Parathyroid adenoma (tissue), 2 donors: ENCODE results near the gene CYB5A.

ENCODE experiments used
- H2AFZ ChIP-seq: fragments of 300-600 bp; sonication (generic); one replicate; pipeline ENCODE4 v1.7.0; 2017; ENCODE audit warnings: antibody characterized with exemption, mild to moderate bottlenecking
- H3K27ac ChIP-seq: fragments of 300-600 bp; sonication (generic); one replicate; pipeline ENCODE4 v1.7.0; 2017
- H3K27me3 ChIP-seq: fragments of 300-600 bp; sonication (generic); one replicate; pipeline ENCODE4 v1.7.0; 2017; ENCODE audit warnings: low read length; ENCODE audit not compliant: control insufficient read depth, insufficient read depth
- H3K36me3 ChIP-seq: fragments of 300-600 bp; sonication (generic); one replicate; pipeline ENCODE4 v1.7.0; 2017; ENCODE audit warnings: low read length; ENCODE audit not compliant: control insufficient read depth, insufficient read depth
- H3K4me1 ChIP-seq: fragments of 300-600 bp; sonication (generic); one replicate; pipeline ENCODE4 v1.7.0; 2017; ENCODE audit warnings: control low read depth
- H3K4me2 ChIP-seq: fragments of 300-600 bp; sonication (generic); one replicate; pipeline ENCODE4 v1.7.0; 2017; ENCODE audit warnings: low read length
- H3K4me3 ChIP-seq: fragments of 300-600 bp; sonication (generic); one replicate; pipeline ENCODE4 v1.7.0; 2017; ENCODE audit warnings: low read depth, low read length
- H3K79me2 ChIP-seq: fragments of 300-600 bp; sonication (generic); one replicate; pipeline ENCODE4 v1.7.0; 2017; ENCODE audit warnings: control low read depth
- H3K9ac ChIP-seq: fragments of 300-600 bp; sonication (generic); one replicate; pipeline ENCODE4 v1.7.0; 2017; ENCODE audit warnings: mild to moderate bottlenecking
- H3K9me3 ChIP-seq: fragments of 300-600 bp; sonication (generic); one replicate; pipeline ENCODE4 v1.7.0; 2017; ENCODE audit warnings: low read length; ENCODE audit not compliant: control insufficient read depth
- TF ChIP-seq, protein P1 (sequence below): fragments of 300-600 bp; sonication (generic); IDR thresholded peaks from one replicate; pipeline ENCODE4 v1.7.0; 2017; ENCODE audit warnings: antibody characterized with exemption, mild to moderate bottlenecking
- donor health status: primary hyperparathyroidism.

CYB5A gene

DNA sequence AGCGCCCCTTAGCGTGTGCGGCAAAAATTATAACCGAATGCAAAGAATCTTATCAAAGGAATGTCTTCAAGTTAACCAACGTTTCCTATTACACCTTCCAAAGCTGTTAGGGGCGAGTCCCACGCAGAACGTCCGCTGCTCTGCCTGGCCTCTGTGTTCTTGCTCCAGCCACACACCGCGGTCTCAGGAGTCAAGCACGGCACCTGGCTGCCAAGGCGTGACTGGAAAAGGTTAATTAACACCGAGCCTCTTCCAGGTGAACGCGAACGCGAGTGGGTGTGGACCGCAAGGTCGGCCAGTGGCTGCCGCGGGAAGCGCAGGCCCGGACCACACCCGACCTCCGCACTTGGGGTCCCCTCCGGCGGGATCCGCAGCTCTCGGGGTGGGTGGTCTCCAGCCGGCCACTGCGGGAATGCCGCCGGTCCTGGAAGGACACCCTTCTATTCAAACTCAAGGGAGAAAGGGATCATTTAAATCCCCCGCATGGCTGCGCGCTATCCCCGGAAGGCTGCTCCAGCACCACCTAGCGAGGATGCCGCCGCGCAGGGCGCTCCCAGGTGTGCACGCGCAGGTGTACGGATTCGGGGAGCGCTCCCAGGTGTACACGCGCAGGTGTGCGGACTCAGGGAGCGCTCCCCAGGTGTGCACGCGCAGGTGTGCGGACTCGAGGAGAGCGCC, 830 bp downstream of the CYB5A start:
- H3K9me3 ChIP-seq = no peaks in the 10 kb centered on the region
- H3K79me2 ChIP-seq = peaks cover 21% of the 10 kb centered on the region
- peak overlapping the region; percentile 9 for H3K9ac ChIP-seq
- H3K4me1 ChIP-seq = peaks cover 11% of the 10 kb centered on the region
- H3K27ac ChIP-seq = peak overlapping the region; percentile 87
- peak overlapping the region; percentile 97 for H3K4me3 ChIP-seq
- peak overlapping the region; percentile 87 for H3K4me2 ChIP-seq
- peak overlapping the region; percentile 85 for H2AFZ ChIP-seq
- TF ChIP-seq, protein P1, sequence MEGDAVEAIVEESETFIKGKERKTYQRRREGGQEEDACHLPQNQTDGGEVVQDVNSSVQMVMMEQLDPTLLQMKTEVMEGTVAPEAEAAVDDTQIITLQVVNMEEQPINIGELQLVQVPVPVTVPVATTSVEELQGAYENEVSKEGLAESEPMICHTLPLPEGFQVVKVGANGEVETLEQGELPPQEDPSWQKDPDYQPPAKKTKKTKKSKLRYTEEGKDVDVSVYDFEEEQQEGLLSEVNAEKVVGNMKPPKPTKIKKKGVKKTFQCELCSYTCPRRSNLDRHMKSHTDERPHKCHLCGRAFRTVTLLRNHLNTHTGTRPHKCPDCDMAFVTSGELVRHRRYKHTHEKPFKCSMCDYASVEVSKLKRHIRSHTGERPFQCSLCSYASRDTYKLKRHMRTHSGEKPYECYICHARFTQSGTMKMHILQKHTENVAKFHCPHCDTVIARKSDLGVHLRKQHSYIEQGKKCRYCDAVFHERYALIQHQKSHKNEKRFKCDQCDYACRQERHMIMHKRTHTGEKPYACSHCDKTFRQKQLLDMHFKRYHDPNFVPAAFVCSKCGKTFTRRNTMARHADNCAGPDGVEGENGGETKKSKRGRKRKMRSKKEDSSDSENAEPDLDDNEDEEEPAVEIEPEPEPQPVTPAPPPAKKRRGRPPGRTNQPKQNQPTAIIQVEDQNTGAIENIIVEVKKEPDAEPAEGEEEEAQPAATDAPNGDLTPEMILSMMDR = peak; percentile 69
- H3K36me3 ChIP-seq = no peaks in the 10 kb centered on the region
- H3K27me3 ChIP-seq = no peaks in the 10 kb centered on the region

DNA sequence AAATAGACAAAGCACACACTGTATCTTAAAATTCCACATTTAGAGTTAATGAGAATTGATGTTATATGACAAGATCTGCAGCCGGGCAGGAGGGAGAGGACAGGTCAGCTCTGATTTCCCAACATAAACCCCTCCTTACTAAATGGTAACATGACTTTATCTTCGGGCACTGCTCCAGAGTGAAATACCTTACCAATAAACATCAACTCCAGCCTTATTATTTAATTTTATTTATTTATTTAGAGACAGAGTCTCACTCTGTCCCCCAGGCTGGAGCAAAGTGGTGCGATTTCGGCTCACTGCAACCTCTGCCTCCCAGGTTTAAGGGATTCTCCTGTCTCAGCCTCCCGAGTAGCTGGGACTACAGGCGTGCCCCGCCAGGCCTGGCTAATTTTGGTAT, 1.7 kb downstream of the CYB5A start:
- Histone ChIP-seq H3K4me2 (peak overlapping the region; percentile 87), H3K9me3 (no peaks in the 10 kb centered on the region), H3K36me3 (no peaks in the 10 kb centered on the region), H3K4me3 (peak overlapping the region; percentile 97), H3K27me3 (no peaks in the 10 kb centered on the region), H3K27ac (peak overlapping the region; percentile 87), H3K79me2 (peaks cover 23% of the 10 kb centered on the region), H3K9ac (no peak overlapping the region), H3K4me1 (peaks cover 12% of the 10 kb centered on the region), H2AFZ (no peak overlapping the region)
- TF ChIP-seq, protein P1 = no peak

DNA sequence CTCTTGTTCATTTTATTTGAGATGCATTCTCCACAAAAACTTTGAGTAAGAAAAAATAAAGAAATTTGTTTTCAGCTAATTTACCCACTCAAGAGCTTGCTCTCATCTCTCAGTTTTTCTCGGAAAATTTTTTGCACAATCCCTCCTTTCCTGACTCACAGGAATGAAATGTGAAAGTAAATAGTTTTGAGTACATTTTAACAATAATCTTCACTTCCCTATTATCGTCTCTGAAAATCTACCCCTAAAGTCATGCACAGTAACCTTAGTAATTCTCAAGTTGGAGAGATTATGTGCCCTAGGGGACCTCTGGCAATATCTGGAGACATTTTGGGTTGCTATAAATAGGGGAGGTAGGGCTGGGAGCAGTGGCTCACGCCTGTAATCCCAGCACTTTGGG, 2.6 kb downstream of the CYB5A start:
- Histone ChIP-seq H3K4me3 (peak overlapping the region; percentile 28), H3K9me3 (no peaks in the 10 kb centered on the region), H3K4me2 (peak overlapping the region; percentile 54), H3K79me2 (peaks cover 23% of the 10 kb centered on the region), H3K4me1 (peaks cover 21% of the 10 kb centered on the region), H3K36me3 (no peaks in the 10 kb centered on the region), H3K27ac (peak overlapping the region; percentile 63), H3K9ac (no peak overlapping the region), H2AFZ (no peak overlapping the region), H3K27me3 (no peaks in the 10 kb centered on the region)
- TF ChIP-seq, protein P1 = no peak

DNA sequence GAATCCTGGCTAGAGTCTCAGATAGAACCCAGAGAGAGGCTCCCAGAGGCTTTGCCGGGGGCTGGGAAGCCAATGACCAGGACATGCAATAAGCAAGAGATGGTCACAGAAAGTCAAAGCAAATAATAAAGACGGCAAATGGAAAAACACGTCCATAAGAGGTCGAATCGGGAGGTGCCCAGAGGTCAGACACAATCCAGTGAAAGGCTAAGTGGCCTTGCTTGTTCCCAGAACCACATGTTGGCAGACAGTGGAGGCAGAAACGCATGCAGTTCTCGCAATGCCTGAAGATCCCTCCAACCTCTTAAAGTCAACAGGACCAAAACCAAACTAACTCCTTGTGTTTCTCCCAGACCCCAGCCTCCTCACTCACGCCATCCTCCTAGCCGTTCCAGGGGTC, 3.0 kb downstream of the CYB5A start:
- peak overlapping the region; percentile 54 for H3K4me2 ChIP-seq
- H3K4me3 ChIP-seq = peak overlapping the region; percentile 28
- peak overlapping the region; percentile 63 for H3K27ac ChIP-seq
- TF ChIP-seq, protein P1 = no peak
- peaks cover 23% of the 10 kb centered on the region for H3K79me2 ChIP-seq
- H3K27me3 ChIP-seq = no peaks in the 10 kb centered on the region
- no peaks in the 10 kb centered on the region for H3K36me3 ChIP-seq
- no peak overlapping the region for H3K9ac ChIP-seq
- H2AFZ ChIP-seq = no peak overlapping the region
- no peaks in the 10 kb centered on the region for H3K9me3 ChIP-seq
- H3K4me1 ChIP-seq = peaks cover 25% of the 10 kb centered on the region

DNA sequence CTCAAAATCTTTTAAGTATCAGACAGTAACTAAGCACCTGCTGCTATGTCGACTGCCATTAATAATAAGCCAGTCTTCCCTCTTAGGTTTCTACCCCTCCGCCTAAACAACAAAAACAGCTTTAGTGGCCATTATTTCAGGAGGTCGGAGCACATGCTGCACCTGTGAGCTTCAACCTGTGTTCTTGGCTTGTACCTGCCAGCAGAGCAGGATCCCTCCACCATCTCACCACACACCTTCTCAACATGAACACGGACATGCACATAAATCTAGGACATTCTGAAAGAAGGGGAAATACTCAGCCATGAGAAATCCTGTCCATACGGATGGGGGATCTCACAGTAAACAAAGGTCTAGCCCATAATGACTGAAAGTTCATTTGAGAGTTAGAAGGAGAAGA, 3.7 kb downstream of the CYB5A start:
- H3K4me1 ChIP-seq = peaks cover 32% of the 10 kb centered on the region
- H3K4me3 ChIP-seq = peak overlapping the region; percentile 28
- peak overlapping the region; percentile 63 for H3K27ac ChIP-seq
- no peak overlapping the region for H2AFZ ChIP-seq
- H3K27me3 ChIP-seq = no peaks in the 10 kb centered on the region
- H3K36me3 ChIP-seq = no peaks in the 10 kb centered on the region
- H3K79me2 ChIP-seq = peaks cover 25% of the 10 kb centered on the region
- no peaks in the 10 kb centered on the region for H3K9me3 ChIP-seq
- no peak overlapping the region for H3K9ac ChIP-seq
- TF ChIP-seq, protein P1 = no peak
- H3K4me2 ChIP-seq = peak overlapping the region; percentile 54
